Skeletal muscle satellite cell (primary cell): ENCODE data around the gene DAG1.

ENCODE experiments used
- H3K27me3 ChIP-seq: 2 replicates; pipeline ENCODE4 v1.7.0; 2013; ENCODE audit warnings: low read length; ENCODE audit not compliant: control insufficient read depth, insufficient read depth
- H3K36me3 ChIP-seq: 2 replicates; pipeline ENCODE4 v1.7.0; 2013; ENCODE audit warnings: mild to moderate bottlenecking, control low read depth, low read length; ENCODE audit not compliant: insufficient read depth
- H3K4me1 ChIP-seq: 2 replicates; pipeline ENCODE4 v1.7.0; 2013; ENCODE audit warnings: low read length; ENCODE audit not compliant: control insufficient read depth, insufficient read depth
- H3K4me2 ChIP-seq: 2 replicates; pipeline ENCODE4 v1.7.0; 2013; ENCODE audit warnings: mild to moderate bottlenecking, low read length
- H3K4me3 ChIP-seq: 2 replicates; pipeline ENCODE4 v1.7.0; 2013; ENCODE audit warnings: low read length
- H3K9ac ChIP-seq: 2 replicates; pipeline ENCODE4 v1.7.0; 2013; ENCODE audit warnings: mild to moderate bottlenecking, low read depth, low read length, moderate library complexity
- H3K9me3 ChIP-seq: replicated peaks from 2 replicates; pipeline ENCODE4 v1.7.0; 2013; ENCODE audit warnings: mild to moderate bottlenecking, control low read depth, low read length

DAG1 gene

DNA sequence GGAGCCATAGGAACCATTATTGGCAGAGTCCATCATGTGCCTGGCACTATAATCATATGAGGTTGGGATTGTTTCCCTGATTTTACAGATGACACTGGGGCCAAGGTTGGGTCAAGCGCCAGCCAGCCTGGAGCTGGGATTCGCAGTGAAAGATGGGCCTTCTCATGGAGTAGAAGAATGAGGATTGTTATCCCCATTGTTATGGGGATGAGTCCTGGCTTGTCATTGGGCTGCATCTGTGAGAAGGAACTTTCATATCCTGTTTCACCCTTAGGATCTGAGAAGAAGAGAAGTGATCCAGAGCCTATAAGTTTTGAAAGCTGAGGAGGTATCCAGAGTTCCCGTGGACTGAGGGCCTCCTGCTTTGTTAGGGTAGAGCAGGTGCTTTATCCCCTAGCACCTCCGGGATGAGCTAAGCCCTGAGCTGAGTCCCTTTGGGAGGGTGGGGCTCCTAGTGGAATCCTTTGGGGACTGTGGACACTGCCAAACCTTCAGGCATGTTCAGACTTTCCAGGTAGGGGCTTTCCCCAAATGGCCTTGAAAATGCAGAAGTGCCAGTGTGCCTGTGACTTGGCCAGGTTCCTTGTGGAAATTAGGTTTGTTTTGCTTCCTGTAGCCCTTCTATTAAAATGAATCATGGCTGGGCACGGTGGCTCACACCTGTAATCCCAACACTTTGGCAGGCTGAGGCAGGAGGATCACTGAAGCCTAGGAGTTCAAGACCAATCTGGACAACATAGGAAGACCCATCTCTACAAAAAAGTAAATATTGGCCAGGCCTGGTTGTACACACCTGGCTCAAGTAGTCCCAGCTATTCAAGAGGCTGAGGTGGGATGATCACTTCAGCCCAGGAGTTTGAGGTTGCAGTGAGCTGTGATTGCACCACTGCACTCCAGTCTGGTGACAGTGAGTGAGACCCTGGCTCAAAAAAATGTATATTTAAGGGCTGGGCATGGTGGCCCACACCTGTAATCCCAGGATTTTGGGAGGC, 54.0 kb downstream of the DAG1 start:
- H3K4me1 ChIP-seq, result no peaks in the 10 kb centered on the region
- H3K4me2 ChIP-seq, result no peak overlapping the region
- H3K9me3 ChIP-seq, result no peaks in the 10 kb centered on the region
- no peak overlapping the region for H3K4me3 ChIP-seq
- no peaks in the 10 kb centered on the region for H3K27me3 ChIP-seq
- H3K9ac ChIP-seq, result no peak overlapping the region
- H3K36me3 ChIP-seq, result no peaks in the 10 kb centered on the region

DNA sequence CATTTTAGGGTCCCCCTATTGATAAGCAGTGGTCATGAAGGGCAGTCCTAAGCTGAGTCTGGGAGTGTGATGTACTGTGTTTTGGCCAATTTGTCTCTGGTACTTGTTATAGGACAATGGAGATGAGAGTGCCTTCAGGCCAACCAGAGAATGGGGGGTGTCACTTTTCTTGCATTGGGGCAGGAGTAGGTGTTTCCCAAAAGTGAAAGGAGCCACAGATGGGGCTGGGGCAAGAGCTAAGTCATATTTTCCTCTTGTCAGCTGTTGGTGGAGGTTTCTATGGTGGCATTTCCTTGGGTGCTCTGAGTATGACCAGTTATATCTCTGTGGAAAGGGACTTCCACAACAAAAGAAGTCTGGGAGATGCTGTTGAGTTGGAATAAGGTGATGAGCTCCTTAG, 59.5 kb downstream of the DAG1 start:
- Histone ChIP-seq H3K4me3 (no peak overlapping the region), H3K9ac (no peak overlapping the region), H3K4me1 (peaks cover 9% of the 10 kb centered on the region), H3K4me2 (no peak overlapping the region), H3K27me3 (no peaks in the 10 kb centered on the region), H3K36me3 (peaks cover 24% of the 10 kb centered on the region), H3K9me3 (no peaks in the 10 kb centered on the region)

DNA sequence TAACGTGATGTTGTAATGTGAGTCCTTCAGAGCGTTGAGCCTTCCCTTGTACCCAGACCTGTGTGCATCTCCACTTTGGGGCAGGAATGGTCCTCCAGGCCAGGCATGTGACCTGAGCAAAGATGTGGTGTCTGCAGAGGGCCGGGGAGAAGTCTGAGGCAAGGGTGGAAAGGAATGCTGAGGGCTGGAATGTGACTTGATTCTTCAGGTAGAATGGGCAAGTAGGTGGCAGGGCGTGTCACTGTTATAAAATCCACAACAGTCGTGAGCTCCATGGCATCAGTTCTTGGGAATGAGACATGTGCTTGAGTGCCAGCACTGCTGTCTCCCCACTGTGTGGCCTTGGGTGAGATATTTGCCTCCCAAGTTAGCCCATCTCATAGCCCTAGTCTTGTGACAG, 60.2 kb downstream of the DAG1 start:
- Histone ChIP-seq H3K9me3 (no peaks in the 10 kb centered on the region), H3K4me2 (no peak overlapping the region), H3K36me3 (peaks cover 24% of the 10 kb centered on the region), H3K9ac (no peak overlapping the region), H3K27me3 (no peaks in the 10 kb centered on the region), H3K4me3 (no peak overlapping the region), H3K4me1 (peaks cover 15% of the 10 kb centered on the region)

DNA sequence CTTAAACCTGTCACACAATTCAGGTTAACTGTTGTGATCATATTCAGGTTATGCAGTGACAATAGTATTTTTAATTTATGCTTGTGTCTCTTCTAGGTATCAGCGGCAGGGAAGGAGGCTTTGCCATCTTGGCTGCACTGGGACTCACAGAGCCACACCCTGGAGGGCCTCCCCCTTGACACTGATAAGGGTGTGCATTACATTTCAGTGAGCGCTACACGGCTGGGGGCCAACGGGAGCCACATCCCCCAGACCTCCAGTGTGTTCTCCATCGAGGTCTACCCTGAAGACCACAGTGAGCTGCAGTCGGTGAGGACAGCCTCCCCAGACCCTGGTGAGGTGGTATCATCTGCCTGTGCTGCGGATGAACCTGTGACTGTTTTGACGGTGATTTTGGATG, 60.6 kb downstream of the DAG1 start:
- Histone ChIP-seq H3K4me1 (peaks cover 20% of the 10 kb centered on the region), H3K9ac (no peak overlapping the region), H3K27me3 (no peaks in the 10 kb centered on the region), H3K36me3 (peaks cover 24% of the 10 kb centered on the region), H3K4me2 (no peak overlapping the region), H3K4me3 (no peak overlapping the region), H3K9me3 (no peaks in the 10 kb centered on the region)

DNA sequence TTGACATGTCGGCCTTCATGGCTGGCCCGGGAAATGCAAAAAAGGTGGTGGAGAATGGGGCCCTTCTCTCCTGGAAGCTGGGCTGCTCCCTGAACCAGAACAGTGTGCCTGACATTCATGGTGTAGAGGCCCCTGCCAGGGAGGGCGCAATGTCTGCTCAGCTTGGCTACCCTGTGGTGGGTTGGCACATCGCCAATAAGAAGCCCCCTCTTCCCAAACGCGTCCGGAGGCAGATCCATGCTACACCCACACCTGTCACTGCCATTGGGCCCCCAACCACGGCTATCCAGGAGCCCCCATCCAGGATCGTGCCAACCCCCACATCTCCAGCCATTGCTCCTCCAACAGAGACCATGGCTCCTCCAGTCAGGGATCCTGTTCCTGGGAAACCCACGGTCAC, 61.2 kb downstream of the DAG1 start:
- H3K4me3 ChIP-seq, result no peak overlapping the region
- no peaks in the 10 kb centered on the region for H3K9me3 ChIP-seq
- H3K27me3 ChIP-seq, result no peaks in the 10 kb centered on the region

DNA sequence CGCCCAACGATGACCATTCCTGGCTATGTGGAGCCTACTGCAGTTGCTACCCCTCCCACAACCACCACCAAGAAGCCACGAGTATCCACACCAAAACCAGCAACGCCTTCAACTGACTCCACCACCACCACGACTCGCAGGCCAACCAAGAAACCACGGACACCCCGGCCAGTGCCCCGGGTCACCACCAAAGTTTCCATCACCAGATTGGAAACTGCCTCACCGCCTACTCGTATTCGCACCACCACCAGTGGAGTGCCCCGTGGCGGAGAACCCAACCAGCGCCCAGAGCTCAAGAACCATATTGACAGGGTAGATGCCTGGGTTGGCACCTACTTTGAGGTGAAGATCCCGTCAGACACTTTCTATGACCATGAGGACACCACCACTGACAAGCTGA, 61.6 kb downstream of the DAG1 start:
- Histone ChIP-seq H3K4me3 (no peak overlapping the region), H3K9ac (no peak overlapping the region), H3K9me3 (no peaks in the 10 kb centered on the region), H3K27me3 (no peaks in the 10 kb centered on the region), H3K4me2 (no peak overlapping the region), H3K4me1 (peaks cover 30% of the 10 kb centered on the region), H3K36me3 (peaks cover 24% of the 10 kb centered on the region)

More for the DNA sequence above, 61.2 kb downstream of the DAG1 start:
- H3K4me1 ChIP-seq, result peaks cover 25% of the 10 kb centered on the region
- peaks cover 24% of the 10 kb centered on the region for H3K36me3 ChIP-seq
- H3K4me2 ChIP-seq, result no peak overlapping the region
- no peak overlapping the region for H3K9ac ChIP-seq

DNA sequence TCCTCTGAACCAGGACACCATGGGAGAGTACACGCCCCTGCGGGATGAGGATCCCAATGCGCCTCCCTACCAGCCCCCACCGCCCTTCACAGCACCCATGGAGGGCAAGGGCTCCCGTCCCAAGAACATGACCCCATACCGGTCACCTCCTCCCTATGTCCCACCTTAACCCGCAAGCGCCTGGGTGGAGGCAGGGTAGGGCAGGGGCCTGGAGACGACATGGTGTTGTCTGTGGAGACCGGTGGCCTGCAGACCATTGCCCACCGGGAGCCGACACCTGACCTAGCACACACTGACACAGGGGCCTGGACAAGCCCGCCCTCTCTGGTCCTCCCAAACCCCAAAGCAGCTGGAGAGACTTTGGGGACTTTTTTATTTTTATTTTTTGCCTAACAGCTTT, 63.0 kb downstream of the DAG1 start:
- Histone ChIP-seq H3K9ac (no peak overlapping the region), H3K9me3 (no peaks in the 10 kb centered on the region), H3K4me3 (no peak overlapping the region), H3K36me3 (peaks cover 24% of the 10 kb centered on the region), H3K4me1 (peaks cover 33% of the 10 kb centered on the region), H3K27me3 (no peaks in the 10 kb centered on the region), H3K4me2 (no peak overlapping the region)

DNA sequence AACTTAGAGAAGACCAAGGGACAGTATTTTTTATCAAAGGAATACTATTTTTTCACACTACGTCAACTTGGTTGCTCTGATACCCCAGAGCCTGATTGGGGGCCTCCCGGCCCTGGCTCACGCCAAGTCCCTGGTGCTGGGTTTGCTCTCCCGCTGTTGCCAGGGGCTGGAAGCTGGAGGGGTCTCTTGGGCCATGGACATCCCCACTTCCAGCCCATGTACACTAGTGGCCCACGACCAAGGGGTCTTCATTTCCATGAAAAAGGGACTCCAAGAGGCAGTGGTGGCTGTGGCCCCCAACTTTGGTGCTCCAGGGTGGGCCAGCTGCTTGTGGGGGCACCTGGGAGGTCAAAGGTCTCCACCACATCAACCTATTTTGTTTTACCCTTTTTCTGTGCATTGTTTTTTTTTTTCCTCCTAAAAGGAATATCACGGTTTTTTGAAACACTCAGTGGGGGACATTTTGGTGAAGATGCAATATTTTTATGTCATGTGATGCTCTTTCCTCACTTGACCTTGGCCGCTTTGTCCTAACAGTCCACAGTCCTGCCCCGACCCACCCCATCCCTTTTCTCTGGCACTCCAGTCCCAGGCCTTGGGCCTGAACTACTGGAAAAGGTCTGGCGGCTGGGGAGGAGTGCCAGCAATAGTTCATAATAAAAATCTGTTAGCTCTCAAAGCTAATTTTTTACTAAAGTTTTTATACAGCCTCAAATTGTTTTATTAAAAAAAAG, 63.9 kb downstream of the DAG1 start:
- H3K36me3 ChIP-seq, result peaks cover 24% of the 10 kb centered on the region
- peaks cover 33% of the 10 kb centered on the region for H3K4me1 ChIP-seq
- peak overlapping the region; percentile 6 for H3K4me2 ChIP-seq
- H3K9me3 ChIP-seq, result no peaks in the 10 kb centered on the region
- H3K9ac ChIP-seq, result peak overlapping the region; percentile 60
- H3K27me3 ChIP-seq, result no peaks in the 10 kb centered on the region
- no peak overlapping the region for H3K4me3 ChIP-seq

DNA sequence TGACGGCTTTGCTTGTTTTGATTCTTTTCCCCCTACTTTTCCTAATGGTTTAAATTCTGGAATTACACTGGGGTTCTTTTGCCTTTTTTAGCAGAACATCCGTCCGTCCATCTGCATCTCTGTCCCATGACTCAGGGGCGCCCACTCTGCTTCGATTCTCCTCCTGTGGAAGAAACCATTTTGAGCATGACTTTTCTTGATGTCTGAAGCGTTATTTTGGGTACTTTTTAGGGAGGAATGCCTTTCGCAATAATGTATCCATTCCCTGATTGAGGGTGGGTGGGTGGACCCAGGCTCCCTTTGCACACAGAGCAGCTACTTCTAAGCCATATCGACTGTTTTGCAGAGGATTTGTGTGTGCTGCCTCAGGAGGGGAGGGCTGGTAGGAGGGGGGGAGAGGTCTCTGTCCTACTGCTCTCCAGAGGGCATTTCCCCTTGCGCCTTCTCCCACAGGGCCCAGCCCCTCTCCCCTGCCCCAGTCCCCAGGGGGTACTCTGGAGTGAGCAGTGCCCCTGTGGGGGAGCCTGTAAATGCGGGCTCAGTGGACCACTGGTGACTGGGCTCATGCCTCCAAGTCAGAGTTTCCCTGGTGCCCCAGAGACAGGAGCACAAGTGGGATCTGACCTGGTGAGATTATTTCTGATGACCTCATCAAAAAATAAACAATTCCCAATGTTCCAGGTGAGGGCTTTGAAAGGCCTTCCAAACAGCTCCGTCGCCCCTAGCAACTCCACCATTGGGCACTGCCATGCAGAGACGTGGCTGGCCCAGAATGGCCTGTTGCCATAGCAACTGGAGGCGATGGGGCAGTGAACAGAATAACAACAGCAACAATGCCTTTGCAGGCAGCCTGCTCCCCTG, 64.7 kb downstream of the DAG1 start:
- H3K9ac ChIP-seq, result peak overlapping the region; percentile 60
- H3K9me3 ChIP-seq, result no peaks in the 10 kb centered on the region
- H3K36me3 ChIP-seq, result peaks cover 24% of the 10 kb centered on the region
- no peak overlapping the region for H3K4me3 ChIP-seq
- peak overlapping the region; percentile 6 for H3K4me2 ChIP-seq
- peaks cover 36% of the 10 kb centered on the region for H3K4me1 ChIP-seq
- H3K27me3 ChIP-seq, result no peaks in the 10 kb centered on the region

DNA sequence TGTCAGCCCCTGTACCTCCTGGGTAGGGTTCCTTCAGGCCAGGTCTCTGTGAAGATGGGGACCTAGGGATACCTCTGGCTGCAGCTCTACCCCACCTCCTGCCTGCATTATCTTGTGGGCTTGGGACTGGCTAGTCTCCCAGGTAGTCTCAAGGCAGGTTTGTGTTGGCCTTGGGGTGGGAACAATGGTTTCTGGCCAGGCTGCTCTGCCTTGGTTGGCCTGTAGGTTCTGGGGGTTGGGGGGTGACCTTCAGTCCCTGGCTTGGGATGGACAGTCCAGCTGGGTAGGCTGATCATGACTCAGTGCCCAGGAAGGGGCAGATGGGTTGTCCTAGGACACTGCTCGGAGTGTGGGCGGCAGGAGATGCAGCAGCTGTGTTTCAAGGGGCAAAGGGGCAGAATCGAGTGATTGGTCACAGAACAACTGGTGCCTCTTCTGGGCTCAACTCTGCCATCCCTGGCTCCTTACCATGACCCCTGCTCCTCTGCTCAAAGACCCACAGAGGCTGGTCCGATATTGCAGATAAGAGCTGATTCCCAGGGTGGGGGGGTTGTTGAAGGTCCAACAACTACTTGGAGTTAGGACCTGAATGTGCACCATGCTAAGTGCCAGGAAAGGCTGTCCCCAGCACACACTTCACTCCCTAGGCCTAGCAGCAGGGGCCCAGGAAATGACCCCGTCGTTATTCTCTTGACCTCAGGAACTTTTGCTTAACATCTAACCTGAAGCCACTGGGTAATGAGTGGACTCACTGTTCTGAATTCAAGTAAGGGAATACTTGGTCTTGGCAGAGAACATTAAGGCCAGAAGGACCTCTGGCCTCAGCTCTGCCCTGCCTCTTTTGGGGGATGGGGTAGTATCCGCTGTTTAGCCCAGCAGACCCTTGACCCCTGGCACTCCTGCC, 66.2 kb downstream of the DAG1 start:
- Histone ChIP-seq H3K4me1 (peaks cover 43% of the 10 kb centered on the region), H3K36me3 (peaks cover 14% of the 10 kb centered on the region), H3K4me3 (peak overlapping the region; percentile 15), H3K9ac (peak overlapping the region; percentile 30), H3K9me3 (no peaks in the 10 kb centered on the region), H3K4me2 (peak overlapping the region; percentile 35), H3K27me3 (no peaks in the 10 kb centered on the region)
